Measurements from ENCODE around the gene LIX1L.
A peak's percentile ranks its signal among the peaks of the same experiment; 100 is the strongest.
"Not testable (repeated sequence)": the region's sequence is repeated elsewhere in the genome, so short reads cannot be mapped to it uniquely, and the experiment has no call there.

Gene LIX1L

GRCh38 chr1:145936247-145936646, 21.6 kb downstream of the LIX1L start:
- no peak for DNase-seq (ENCODE audit: low read depth in 2 of 2)

DNA sequence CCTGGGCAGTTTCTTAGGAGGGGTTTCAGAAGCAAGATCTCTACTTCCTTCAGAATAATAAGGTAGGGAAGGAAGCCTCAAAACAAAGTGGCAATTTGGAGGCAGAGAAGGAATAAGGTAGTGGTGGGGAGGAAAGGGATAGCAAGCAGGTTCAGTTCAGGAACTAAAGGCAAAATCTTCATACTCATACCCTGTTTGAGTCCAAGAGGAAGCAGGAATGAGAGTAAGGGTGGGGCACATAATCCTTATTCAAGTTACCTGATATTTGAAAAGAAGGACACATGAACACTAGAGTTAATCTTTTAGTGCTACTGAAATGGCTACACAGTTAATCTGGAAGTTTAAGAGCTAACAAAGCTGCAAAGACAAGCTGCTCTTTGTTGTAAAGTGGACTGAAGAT, 22.1 kb downstream of the LIX1L start:
- DNase-seq (ENCODE audit: low read depth in 2 of 2) = no peak

GRCh38 chr1:145932522-145933009, 25.3 kb downstream of the LIX1L start:
- DNase-seq (ENCODE audit: low read depth in 2 of 2) = not testable (repeated sequence)

- no peak for DNase-seq (ENCODE audit: low read depth in 2 of 2)
Measured at GRCh38 chr1:145927916-145928643, 29.7 kb downstream of the LIX1L start.

- peak; percentile 74 to 87 for DNase-seq (ENCODE audit: low read depth in 2 of 2)
Measured at GRCh38 chr1:145927063-145927886, 30.5 kb downstream of the LIX1L start, which contains the start of gene RBM8A. Gene RBM8A (minus strand): TSS chr1:145927484. CDS start chr1:145927426, 58 bp downstream.

- DNase-seq (ENCODE audit: low read depth in 2 of 2) = peak; percentile 35 to 37
Measured at GRCh38 chr1:145926686-145927062, 31.1 kb downstream of the LIX1L start.

DNA sequence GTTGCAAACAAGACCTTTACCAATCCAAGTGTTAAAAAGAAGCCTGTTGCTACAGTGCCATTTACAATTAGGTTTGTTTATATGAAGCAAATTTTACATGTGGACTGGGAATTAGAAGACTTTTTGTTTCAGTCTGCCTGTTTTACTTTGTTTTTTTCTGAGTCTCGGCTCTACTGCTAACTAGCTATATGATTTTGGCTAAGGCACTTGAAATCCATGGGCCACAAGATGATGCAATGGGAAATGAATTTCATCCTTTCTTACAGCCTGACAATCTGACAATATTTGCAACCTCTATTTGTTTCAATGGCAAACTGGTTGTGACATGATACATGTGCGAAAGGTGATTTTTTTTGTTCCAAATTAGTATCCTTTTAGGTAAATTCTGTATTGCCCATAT, 35.6 kb downstream of the LIX1L start:
- DNase-seq (ENCODE audit: low read depth in 2 of 2) = no peak

GRCh38 chr1:145920297-145920696, 37.5 kb downstream of the LIX1L start:
- DNase-seq (ENCODE audit: low read depth in 2 of 2) = not testable (repeated sequence)

DNA sequence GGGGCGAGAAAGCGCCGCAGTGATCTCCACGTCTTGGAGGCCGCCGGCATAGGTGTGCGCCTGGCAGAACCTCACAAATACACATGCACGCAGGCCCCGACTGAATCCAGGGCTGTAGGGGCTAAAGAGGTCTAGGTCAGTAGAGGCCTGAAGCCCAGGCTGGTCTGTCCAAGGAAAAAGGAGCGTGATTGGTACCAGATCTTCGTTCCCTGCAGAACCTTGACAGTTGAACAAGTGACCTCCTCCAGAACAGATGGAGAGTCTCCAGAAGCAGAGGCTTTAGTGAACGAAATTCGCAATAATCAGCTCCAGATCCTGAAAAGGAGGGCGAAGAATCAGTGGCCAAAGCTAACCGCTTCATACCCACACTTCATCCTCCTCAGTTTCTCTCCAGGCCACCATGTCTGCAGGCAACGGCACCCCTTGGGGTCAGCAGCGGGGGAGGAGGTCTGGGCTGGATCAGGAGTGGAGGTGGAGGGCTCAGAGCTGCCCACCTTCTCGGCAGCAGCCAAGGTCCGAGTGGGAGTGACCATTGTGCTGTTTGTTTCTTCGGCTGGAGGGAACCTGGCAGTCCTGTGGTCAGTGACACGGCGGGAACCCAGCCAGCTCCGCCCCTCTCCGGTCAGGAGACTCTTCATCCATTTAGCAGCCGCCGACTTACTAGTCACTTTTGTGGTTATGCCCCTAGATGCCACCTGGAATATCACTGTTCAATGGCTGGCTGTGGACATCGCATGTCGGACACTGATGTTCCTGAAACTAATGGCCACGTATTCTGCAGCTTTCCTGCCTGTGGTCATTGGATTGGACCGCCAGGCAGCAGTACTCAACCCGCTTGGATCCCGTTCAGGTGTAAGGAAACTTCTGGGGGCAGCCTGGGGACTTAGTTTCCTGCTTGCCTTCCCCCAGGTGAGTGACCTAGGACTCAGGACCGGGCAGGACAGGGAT, 38.6 kb downstream of the LIX1L start:
- DNase-seq (ENCODE audit: low read depth in 2 of 2) = no peak

- DNase-seq (ENCODE audit: low read depth in 2 of 2) = peak; percentile 86 to 89
Measured at GRCh38 chr1:145918144-145918991, 39.4 kb downstream of the LIX1L start, which contains the start of gene PEX11B. Gene PEX11B (minus strand): TSS chr1:145918717. CDS start chr1:145918688, 29 bp downstream.

- no peak for DNase-seq (ENCODE audit: low read depth in 2 of 2)
Measured at GRCh38 chr1:145917595-145917994, 40.2 kb downstream of the LIX1L start.

DNA sequence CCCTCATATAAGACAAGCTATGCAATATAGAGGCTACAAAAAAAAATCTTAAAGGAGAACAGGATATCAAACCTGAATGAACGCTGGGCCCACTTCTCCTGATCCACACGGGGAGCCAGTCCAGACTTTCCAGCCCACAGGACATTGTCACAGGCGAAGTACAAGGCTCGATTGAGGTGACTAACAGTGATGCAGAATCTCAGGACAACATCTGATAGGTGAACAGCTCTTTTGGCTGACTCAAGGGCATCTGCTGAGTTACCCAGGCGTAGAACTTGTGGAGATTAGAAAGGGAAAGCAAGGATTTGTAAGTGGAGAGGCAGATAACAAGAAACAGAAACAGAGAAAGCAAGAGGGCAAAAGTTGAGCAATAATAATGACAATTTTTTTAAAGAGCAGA, 41.1 kb downstream of the LIX1L start:
- no peak for DNase-seq (ENCODE audit: low read depth in 2 of 2)

GRCh38 chr1:145912128-145912641, 45.6 kb downstream of the LIX1L start:
- DNase-seq (ENCODE audit: low read depth in 2 of 2) = no peak

- no peak for DNase-seq (ENCODE audit: low read depth in 2 of 2)
Measured at GRCh38 chr1:145908653-145909052, 49.2 kb downstream of the LIX1L start.

GRCh38 chr1:145906954-145907753, 50.7 kb downstream of the LIX1L start:
- no peak for DNase-seq (ENCODE audit: low read depth in 2 of 2)

DNA sequence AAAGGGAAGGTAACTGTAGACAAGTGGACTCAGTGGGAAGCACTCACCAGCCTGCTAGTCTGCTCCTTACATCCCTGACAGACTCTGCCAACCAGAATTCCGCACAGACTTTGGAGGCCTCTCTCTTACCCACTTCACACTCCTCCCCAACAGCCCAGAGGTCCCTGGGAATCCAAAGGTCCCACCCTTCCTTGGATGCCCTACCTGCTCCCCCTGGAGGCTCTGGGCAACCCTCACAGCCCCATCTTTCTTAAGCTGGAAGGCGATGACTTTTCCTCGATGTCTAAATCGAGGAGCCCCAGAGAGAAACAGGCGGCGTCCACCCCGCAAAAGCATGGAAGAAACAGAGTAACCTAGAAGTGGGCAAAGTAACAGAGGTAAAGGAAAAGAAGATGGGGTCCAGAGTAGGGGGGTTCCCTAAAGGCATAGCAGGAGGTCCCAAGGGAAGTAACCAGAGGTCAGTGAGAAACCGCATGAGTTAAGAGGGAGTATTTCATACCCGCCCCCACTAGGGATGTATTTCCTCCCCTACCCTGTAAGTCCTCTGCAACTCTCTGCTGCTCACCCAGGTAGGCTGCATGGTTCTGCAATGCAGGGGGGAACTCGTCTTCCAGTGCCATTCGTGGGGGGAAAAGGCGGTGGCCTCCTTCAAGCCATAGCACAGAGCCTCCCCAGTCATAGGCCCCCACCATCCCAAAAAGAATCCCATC, 56.4 kb downstream of the LIX1L start:
- DNase-seq (ENCODE audit: low read depth in 2 of 2) = no peak

- DNase-seq (ENCODE audit: low read depth in 2 of 2) = no peak
Measured at GRCh38 chr1:145898756-145899155, 59.1 kb downstream of the LIX1L start.

DNA sequence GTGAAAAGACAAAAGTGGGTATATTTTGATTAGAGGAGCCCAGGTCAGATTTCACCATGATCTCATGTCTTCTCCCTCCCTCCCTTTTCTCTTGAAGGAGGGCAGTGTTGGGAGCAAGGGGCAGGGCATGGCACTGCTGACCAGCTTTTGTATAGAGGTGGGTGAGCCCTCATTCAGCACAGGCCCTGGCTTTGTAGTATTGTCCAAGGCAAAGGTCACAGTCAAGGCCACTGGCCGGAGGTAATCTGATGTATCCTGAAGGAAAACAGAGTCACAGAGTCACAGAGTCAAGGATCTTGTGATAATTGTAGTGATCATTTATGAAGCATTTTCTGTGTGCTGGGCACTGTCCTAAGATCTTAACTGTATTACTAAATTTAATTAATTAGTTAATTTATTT, 59.8 kb downstream of the LIX1L start:
- DNase-seq (ENCODE audit: low read depth in 2 of 2) = no peak

- no peak for DNase-seq (ENCODE audit: low read depth in 2 of 2)
Measured at GRCh38 chr1:145895471-145895870, 62.3 kb downstream of the LIX1L start.

Measured in stimulated activated CD4-positive, alpha-beta T cell treated with anti-CD3 and anti-CD28 coated beads, Interleukin-1b, Interleukin-23, amount 100 ng/mL, for 4 hours (primary cell).